GM12872 (cell line): ENCODE measurements around the gene DDX10.

Source experiments
- CTCF ChIP-seq: IDR thresholded peaks from 3 replicates; pipeline ENCODE4 v1.5.1; 2011; ENCODE audit warnings: low read depth, mild to moderate bottlenecking, low read length, moderate library complexity; ENCODE audit not compliant: insufficient read depth

The DDX10 gene

GRCh38 chr11:108975641-108976071, 310.8 kb downstream of the DDX10 start:
- TF ChIP-seq CTCF = no peak

DNA sequence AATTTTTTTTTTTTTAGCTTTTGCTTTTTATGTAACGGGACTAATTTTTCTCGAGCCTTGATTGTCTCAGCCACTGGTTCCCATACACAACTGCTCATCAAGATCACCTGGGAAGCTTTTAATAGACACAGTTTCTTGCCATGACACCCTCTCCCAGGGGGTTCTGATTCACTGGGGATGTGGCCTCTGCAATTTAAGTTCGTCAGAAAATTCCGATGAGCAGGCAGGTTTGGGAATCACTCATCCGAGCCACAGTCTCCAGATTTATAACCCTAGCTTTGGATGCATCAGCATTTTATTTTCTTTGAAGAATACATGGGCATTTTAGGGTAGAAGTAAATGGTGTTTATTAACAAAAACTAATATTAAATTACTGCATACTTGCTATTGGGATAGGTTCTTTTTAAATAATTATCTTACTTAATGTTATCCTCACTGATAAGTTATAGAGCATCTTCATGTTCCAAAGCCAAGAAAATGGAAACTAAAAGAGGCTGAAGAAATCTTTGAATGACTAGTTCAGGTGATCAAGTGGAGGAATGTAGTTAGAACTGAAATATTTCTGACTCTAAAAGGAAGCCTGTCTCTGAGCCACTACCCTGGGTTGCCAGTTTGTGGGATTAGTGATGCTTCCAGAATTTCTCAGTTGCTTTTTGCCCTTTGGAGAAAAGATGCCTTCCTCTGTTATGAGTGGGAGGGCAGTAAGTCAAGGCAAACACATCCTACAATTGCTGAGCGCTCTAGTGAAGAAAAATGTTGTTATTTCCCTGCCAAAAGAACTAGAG, 319.0 kb downstream of the DDX10 start:
- no peak for TF ChIP-seq CTCF

- TF ChIP-seq CTCF = no peak
These were observed 319.7 kb downstream of the DDX10 start for GRCh38 chr11:108984523-108984922.

GRCh38 chr11:108985236-108985944, 320.5 kb downstream of the DDX10 start:
- no peak for TF ChIP-seq CTCF

GRCh38 chr11:108985945-108986279, 321.0 kb downstream of the DDX10 start:
- no peak for TF ChIP-seq CTCF
